Activated CD4-positive, CD25-positive, alpha-beta regulatory T cell treated with anti-CD3 and anti-CD28 coated beads, Interleukin-2, amount 50 U/mL, for 24 hours (primary cell): ENCODE measurements around the gene GPC6.
A peak's percentile ranks its signal among the peaks of the same experiment; 100 is the strongest.

ENCODE experiments used
- ATAC-seq, 2 donors: fragments of 150-1000 bp; cut with Tn5 transposase; one replicate each; pipeline ENCODE4 v1.10.0; 2021; ENCODE audit warnings: mild to moderate bottlenecking in 1 of 2, moderate library complexity in 1 of 2

GPC6 gene

GRCh38 chr13:94315188-94315587, 1088.6 kb downstream of the GPC6 start:
- ATAC-seq: no peak

- ATAC-seq: no peak
Measured at GRCh38 chr13:94317063-94317491, 1090.5 kb downstream of the GPC6 start.

- ATAC-seq: no peak
Measured at GRCh38 chr13:94318418-94318817, 1091.8 kb downstream of the GPC6 start.

GRCh38 chr13:94319501-94319900, 1092.9 kb downstream of the GPC6 start:
- ATAC-seq: no peak

- ATAC-seq: no peak
Measured at GRCh38 chr13:94322925-94323763, 1096.5 kb downstream of the GPC6 start.

GRCh38 chr13:94323764-94324758, 1097.5 kb downstream of the GPC6 start:
- ATAC-seq: peak; percentile 66 to 81

GRCh38 chr13:94324767-94325540, 1098.3 kb downstream of the GPC6 start:
- ATAC-seq: no peak

GRCh38 chr13:94325650-94326049, 1099.0 kb downstream of the GPC6 start:
- ATAC-seq: no peak

GRCh38 chr13:94327318-94327717, 1100.7 kb downstream of the GPC6 start:
- ATAC-seq: peak; percentile 50 to 69

GRCh38 chr13:94328381-94329041, 1101.9 kb downstream of the GPC6 start:
- no peak for ATAC-seq

- ATAC-seq: no peak
Measured at GRCh38 chr13:94329277-94329676, 1102.7 kb downstream of the GPC6 start.

GRCh38 chr13:94329754-94330551, 1103.3 kb downstream of the GPC6 start:
- ATAC-seq: peak; percentile 62 to 75

GRCh38 chr13:94330552-94331071, 1104.0 kb downstream of the GPC6 start:
- ATAC-seq: no peak

GRCh38 chr13:94331281-94331680, 1104.7 kb downstream of the GPC6 start:
- ATAC-seq: no peak

GRCh38 chr13:94332359-94333096, 1105.9 kb downstream of the GPC6 start:
- ATAC-seq: no peak

GRCh38 chr13:94333131-94333820, 1106.7 kb downstream of the GPC6 start:
- ATAC-seq: no peak

- ATAC-seq: no peak
Measured at GRCh38 chr13:94335761-94336526, 1109.3 kb downstream of the GPC6 start.

GRCh38 chr13:94339116-94339687, 1112.6 kb downstream of the GPC6 start:
- ATAC-seq: no peak
